ENCODE results near the gene PI4K2B. TPM values are rescaled to one million over a fixed set of nuclear protein-coding genes. Genes with fewer than 3 reads are reported as not detected.

PI4K2B gene
- total and polyA plus RNA-seq, 2 experiments from 2014 or later: 6.7 to 21.4 TPM

GRCh38 chr4:25303578-25303977 is 69.7 kb downstream of the PI4K2B start:
- Histone ChIP-seq H3F3A (replicated peaks; ENCODE audit: low read depth) (no peaks in the 10 kb centered on the region), H3K36me3 (ENCODE audit: insufficient read depth) (no peaks in the 10 kb centered on the region), H3K4me2 (no peak overlapping the region), H3K4me3 (no peak overlapping the region), H3K9me2 (ENCODE audit: insufficient read depth) (peaks cover 1% of the 10 kb centered on the region; the same call in 1 of the 2 replicates), H3K4me1 (ENCODE audit: insufficient read depth) (no peaks in the 10 kb centered on the region; the same call in 1 of the 2 replicates), H3K27ac (ENCODE audit: low read depth) (no peak overlapping the region), H3K79me2 (replicated peaks; ENCODE audit: insufficient read depth) (no peaks in the 10 kb centered on the region), H2AFZ (peak overlapping the region; percentile 38; the same call in 1 of the 2 replicates), H4K20me1 (replicated peaks; ENCODE audit: insufficient read depth) (no peaks in the 10 kb centered on the region), H3K27me3 (ENCODE audit: insufficient read depth) (no peaks in the 10 kb centered on the region)
- peaks cover 9% of the 10 kb centered on the region; the same call in 2 of the 3 replicates for H3K4me1 Mint-ChIP-seq
- no peaks in the 10 kb centered on the region for H3K9me3 Mint-ChIP-seq
- H3K4me3 Mint-ChIP-seq: no peak overlapping the region
- DNase-seq (ENCODE audit: low spot score) (no peak), ATAC-seq (no peak)
- no peaks in the 10 kb centered on the region for H3K36me3 Mint-ChIP-seq (ENCODE audit: low read depth)
- TF ChIP-seq JUNB (IDR thresholded peaks at IDR 0.05; ENCODE audit: unreplicated experiment) (no peak), CREB1 (CRISPR knock-in tag; IDR thresholded peaks at IDR 0.05; ENCODE audit: low read depth) (no peak), ZNF331 (CRISPR knock-in tag; IDR thresholded peaks at IDR 0.05; ENCODE audit: low read depth) (no peak), STAT1 (IDR thresholded peaks at IDR 0.05; ENCODE audit: unreplicated experiment) (no peak), EZH2 (IDR thresholded peaks at IDR 0.05; ENCODE audit: low read depth, unreplicated experiment) (no peak), POLR2AphosphoS5 (IDR thresholded peaks at IDR 0.05; ENCODE audit: low read depth) (no peak), ZNF114 (CRISPR knock-in tag; IDR thresholded peaks at IDR 0.05) (no peak), EZH2phosphoT487 (IDR thresholded peaks at IDR 0.05; ENCODE audit: unreplicated experiment) (no peak), NANOG (IDR thresholded peaks at IDR 0.05; ENCODE audit: borderline replicate concordance) (no peak), REST (IDR thresholded peaks at IDR 0.05; ENCODE audit: unreplicated experiment) (no peak)
- TF ChIP-seq, protein P1, sequence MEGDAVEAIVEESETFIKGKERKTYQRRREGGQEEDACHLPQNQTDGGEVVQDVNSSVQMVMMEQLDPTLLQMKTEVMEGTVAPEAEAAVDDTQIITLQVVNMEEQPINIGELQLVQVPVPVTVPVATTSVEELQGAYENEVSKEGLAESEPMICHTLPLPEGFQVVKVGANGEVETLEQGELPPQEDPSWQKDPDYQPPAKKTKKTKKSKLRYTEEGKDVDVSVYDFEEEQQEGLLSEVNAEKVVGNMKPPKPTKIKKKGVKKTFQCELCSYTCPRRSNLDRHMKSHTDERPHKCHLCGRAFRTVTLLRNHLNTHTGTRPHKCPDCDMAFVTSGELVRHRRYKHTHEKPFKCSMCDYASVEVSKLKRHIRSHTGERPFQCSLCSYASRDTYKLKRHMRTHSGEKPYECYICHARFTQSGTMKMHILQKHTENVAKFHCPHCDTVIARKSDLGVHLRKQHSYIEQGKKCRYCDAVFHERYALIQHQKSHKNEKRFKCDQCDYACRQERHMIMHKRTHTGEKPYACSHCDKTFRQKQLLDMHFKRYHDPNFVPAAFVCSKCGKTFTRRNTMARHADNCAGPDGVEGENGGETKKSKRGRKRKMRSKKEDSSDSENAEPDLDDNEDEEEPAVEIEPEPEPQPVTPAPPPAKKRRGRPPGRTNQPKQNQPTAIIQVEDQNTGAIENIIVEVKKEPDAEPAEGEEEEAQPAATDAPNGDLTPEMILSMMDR (conservative IDR thresholded peaks at IDR 0.05; ENCODE audit: low read depth in 2 of 2): no peak
- TF ChIP-seq, protein P2, sequence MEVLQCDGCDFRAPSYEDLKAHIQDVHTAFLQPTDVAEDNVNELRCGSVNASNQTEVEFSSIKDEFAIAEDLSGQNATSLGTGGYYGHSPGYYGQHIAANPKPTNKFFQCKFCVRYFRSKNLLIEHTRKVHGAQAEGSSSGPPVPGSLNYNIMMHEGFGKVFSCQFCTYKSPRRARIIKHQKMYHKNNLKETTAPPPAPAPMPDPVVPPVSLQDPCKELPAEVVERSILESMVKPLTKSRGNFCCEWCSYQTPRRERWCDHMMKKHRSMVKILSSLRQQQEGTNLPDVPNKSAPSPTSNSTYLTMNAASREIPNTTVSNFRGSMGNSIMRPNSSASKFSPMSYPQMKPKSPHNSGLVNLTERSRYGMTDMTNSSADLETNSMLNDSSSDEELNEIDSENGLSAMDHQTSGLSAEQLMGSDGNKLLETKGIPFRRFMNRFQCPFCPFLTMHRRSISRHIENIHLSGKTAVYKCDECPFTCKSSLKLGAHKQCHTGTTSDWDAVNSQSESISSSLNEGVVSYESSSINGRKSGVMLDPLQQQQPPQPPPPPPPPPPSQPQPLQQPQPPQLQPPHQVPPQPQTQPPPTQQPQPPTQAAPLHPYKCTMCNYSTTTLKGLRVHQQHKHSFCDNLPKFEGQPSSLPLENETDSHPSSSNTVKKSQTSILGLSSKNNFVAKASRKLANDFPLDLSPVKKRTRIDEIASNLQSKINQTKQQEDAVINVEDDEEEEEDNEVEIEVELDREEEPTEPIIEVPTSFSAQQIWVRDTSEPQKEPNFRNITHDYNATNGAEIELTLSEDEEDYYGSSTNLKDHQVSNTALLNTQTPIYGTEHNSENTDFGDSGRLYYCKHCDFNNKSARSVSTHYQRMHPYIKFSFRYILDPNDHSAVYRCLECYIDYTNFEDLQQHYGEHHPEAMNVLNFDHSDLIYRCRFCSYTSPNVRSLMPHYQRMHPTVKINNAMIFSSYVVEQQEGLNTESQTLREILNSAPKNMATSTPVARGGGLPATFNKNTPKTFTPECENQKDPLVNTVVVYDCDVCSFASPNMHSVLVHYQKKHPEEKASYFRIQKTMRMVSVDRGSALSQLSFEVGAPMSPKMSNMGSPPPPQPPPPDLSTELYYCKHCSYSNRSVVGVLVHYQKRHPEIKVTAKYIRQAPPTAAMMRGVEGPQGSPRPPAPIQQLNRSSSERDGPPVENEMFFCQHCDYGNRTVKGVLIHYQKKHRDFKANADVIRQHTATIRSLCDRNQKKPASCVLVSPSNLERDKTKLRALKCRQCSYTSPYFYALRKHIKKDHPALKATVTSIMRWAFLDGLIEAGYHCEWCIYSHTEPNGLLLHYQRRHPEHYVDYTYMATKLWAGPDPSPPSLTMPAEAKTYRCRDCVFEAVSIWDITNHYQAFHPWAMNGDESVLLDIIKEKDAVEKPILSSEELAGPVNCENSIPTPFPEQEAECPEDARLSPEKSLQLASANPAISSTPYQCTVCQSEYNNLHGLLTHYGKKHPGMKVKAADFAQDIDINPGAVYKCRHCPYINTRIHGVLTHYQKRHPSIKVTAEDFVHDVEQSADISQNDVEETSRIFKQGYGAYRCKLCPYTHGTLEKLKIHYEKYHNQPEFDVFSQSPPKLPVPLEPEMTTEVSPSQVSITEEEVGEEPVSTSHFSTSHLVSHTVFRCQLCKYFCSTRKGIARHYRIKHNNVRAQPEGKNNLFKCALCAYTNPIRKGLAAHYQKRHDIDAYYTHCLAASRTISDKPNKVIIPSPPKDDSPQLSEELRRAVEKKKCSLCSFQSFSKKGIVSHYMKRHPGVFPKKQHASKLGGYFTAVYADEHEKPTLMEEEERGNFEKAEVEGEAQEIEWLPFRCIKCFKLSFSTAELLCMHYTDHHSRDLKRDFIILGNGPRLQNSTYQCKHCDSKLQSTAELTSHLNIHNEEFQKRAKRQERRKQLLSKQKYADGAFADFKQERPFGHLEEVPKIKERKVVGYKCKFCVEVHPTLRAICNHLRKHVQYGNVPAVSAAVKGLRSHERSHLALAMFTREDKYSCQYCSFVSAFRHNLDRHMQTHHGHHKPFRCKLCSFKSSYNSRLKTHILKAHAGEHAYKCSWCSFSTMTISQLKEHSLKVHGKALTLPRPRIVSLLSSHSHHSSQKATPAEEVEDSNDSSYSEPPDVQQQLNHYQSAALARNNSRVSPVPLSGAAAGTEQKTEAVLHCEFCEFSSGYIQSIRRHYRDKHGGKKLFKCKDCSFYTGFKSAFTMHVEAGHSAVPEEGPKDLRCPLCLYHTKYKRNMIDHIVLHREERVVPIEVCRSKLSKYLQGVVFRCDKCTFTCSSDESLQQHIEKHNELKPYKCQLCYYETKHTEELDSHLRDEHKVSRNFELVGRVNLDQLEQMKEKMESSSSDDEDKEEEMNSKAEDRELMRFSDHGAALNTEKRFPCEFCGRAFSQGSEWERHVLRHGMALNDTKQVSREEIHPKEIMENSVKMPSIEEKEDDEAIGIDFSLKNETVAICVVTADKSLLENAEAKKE (CRISPR knock-in tag; IDR thresholded peaks at IDR 0.05): no peak
- no peaks in the 10 kb centered on the region for H3K27me3 Mint-ChIP-seq (ENCODE audit: insufficient read depth, low read depth, poor library complexity)
- no peak overlapping the region for H3K27ac Mint-ChIP-seq
